Vagina (tissue), 2 donors: ENCODE data around the gene ALDH4A1. TPM values are rescaled to one million over a fixed set of nuclear protein-coding genes. Genes with fewer than 3 reads are reported as not detected.
A peak's percentile ranks its signal among the peaks of the same experiment; 100 is the strongest.

Experiments
- DNase-seq, 2 donors: peaks; one replicate each; pipeline ENCODE4 v3.0.0-alpha.2; 2017; ENCODE audit errors: extremely low spot score in 2 of 2
- H3K27ac ChIP-seq: fragments of 200-600 bp; sonication (generic); one replicate; pipeline ENCODE4 v1.5.1; 2019
- H3K27me3 ChIP-seq: fragments of 200-600 bp; sonication (generic); one replicate; pipeline ENCODE4 v1.5.1; 2019
- H3K36me3 ChIP-seq, 2 donors: fragments of 200-600 bp; sonication (generic); one replicate each; pipeline ENCODE4 v1.5.1; 2017 to 2019
- H3K4me1 ChIP-seq: fragments of 200-600 bp; sonication (generic); one replicate; pipeline ENCODE4 v1.5.1; 2019
- H3K4me3 ChIP-seq, 2 donors: fragments of 200-600 bp; sonication (generic); 1 replicate in 1 of 2; 2 replicates in 1 of 2; pipeline ENCODE4 v1.5.1; 2016 to 2019
- H3K9me3 ChIP-seq: fragments of 200-600 bp; sonication (generic); one replicate; pipeline ENCODE4 v1.5.1; 2019
- CTCF ChIP-seq, 3 experiments: fragments of 450-650 bp in 2 of 3; fragments of 200-600 bp in 1 of 3; sonication (generic) in 1 of 3; IDR thresholded peaks; one replicate each; pipeline ENCODE4 v1.5.1; 2017 to 2019; ENCODE audit warnings: antibody characterized with exemption in 3 of 3, mild to moderate bottlenecking in 2 of 3, moderate library complexity in 2 of 3
- POLR2A ChIP-seq, 2 donors: fragments of 450-650 bp; IDR thresholded peaks; one replicate each; pipeline ENCODE4 v1.6.1; 2017; ENCODE audit warnings: antibody characterized with exemption in 2 of 2, mild to moderate bottlenecking in 2 of 2, moderate library complexity in 2 of 2
- POLR2AphosphoS5 ChIP-seq, 2 donors: sonication (generic); formaldehyde crosslinking; IDR thresholded peaks; one replicate each; pipeline ENCODE4 v1.9.0; 2017; ENCODE audit warnings: antibody characterized with exemption in 2 of 2, mild to moderate bottlenecking in 2 of 2, low read depth in 1 of 2; ENCODE audit not compliant: insufficient read depth in 1 of 2
- intact Hi-C: fragments of 100-400 bp; cut with DNase I; formaldehyde crosslinking; loops from one replicate; pipeline ENCODE4 v1.15.1; 2023
- total RNA-seq: library from RNA; depleted of rRNA; stranded (reverse); fragments of >200 nt; gene quantifications from one replicate; pipeline ENCODE4 v1.2.3, GENCODE V29; 2016

The ALDH4A1 gene
- total RNA-seq, 1 donor from 2014 or later, result 39.5 TPM

- Histone ChIP-seq H3K4me3 (no peak overlapping the region), H3K27me3 (no peaks in the 10 kb centered on the region), H3K27ac (no peak overlapping the region), H3K36me3 (peaks cover 0 to 4% of the 10 kb centered on the region in 2 donors), H3K9me3 (no peaks in the 10 kb centered on the region), H3K4me1 (no peaks in the 10 kb centered on the region)
- intact Hi-C loops, result loop anchor here (10.0 kb wide), 1 partner anchor 281 kb away; no protein-coding TSS in a partner anchor
- DNase-seq, result no peak
- TF ChIP-seq POLR2AphosphoS5 (IDR thresholded peaks at IDR 0.05; ENCODE audit: insufficient read depth in 1 of 2, low read depth in 1 of 2), result no peak
- no peak for TF ChIP-seq CTCF (IDR thresholded peaks at IDR 0.05)
- TF ChIP-seq POLR2A (IDR thresholded peaks at IDR 0.05), result no peak
These were observed 26.6 kb downstream of the ALDH4A1 start for GRCh38 chr1:18875796-18876128.

- Histone ChIP-seq H3K9me3 (no peaks in the 10 kb centered on the region), H3K27ac (no peak overlapping the region), H3K4me1 (no peaks in the 10 kb centered on the region), H3K36me3 (peaks cover 0 to 4% of the 10 kb centered on the region in 2 donors), H3K4me3 (no peak overlapping the region), H3K27me3 (no peaks in the 10 kb centered on the region)
- intact Hi-C loops, result loop anchor here (10.0 kb wide), 1 partner anchor 280 kb away; no protein-coding TSS in a partner anchor
- TF ChIP-seq CTCF (IDR thresholded peaks at IDR 0.05) (peak; percentile 51 to 69 (median 58)), POLR2A (IDR thresholded peaks at IDR 0.05) (no peak)
- DNase-seq, result no peak
These were observed 27.1 kb downstream of the ALDH4A1 start for GRCh38 chr1:18875107-18875795.

- Histone ChIP-seq H3K4me3 (no peak overlapping the region), H3K27me3 (no peaks in the 10 kb centered on the region), H3K27ac (no peak overlapping the region), H3K4me1 (no peaks in the 10 kb centered on the region), H3K9me3 (no peaks in the 10 kb centered on the region), H3K36me3 (peaks cover 0 to 4% of the 10 kb centered on the region in 2 donors)
- TF ChIP-seq POLR2AphosphoS5 (IDR thresholded peaks at IDR 0.05; ENCODE audit: insufficient read depth in 1 of 2, low read depth in 1 of 2) (no peak), CTCF (IDR thresholded peaks at IDR 0.05) (no peak), POLR2A (IDR thresholded peaks at IDR 0.05) (no peak)
- no peak for DNase-seq
- intact Hi-C loops, result loop anchor here (10.0 kb wide), 1 partner anchor 280 kb away; no protein-coding TSS in a partner anchor
These were observed 27.8 kb downstream of the ALDH4A1 start for GRCh38 chr1:18874600-18874999.

- no peak overlapping the region for H3K4me3 ChIP-seq
- intact Hi-C loops, result loop anchor here (10.0 kb wide), 1 partner anchor 279 kb away; no protein-coding TSS in a partner anchor
- DNase-seq, result no peak
- no peaks in the 10 kb centered on the region for H3K4me1 ChIP-seq
- no peaks in the 10 kb centered on the region for H3K9me3 ChIP-seq
- H3K27me3 ChIP-seq, result no peaks in the 10 kb centered on the region
- H3K36me3 ChIP-seq, result peaks cover 0 to 4% of the 10 kb centered on the region in 2 donors
- no peak overlapping the region for H3K27ac ChIP-seq
- TF ChIP-seq POLR2A (IDR thresholded peaks at IDR 0.05) (no peak), POLR2AphosphoS5 (IDR thresholded peaks at IDR 0.05; ENCODE audit: insufficient read depth in 1 of 2, low read depth in 1 of 2) (no peak), CTCF (IDR thresholded peaks at IDR 0.05) (no peak)
These were observed 28.3 kb downstream of the ALDH4A1 start for GRCh38 chr1:18874036-18874435.

GRCh38 chr1:18872071-18872611 lies 30.2 kb downstream of the ALDH4A1 start:
- Histone ChIP-seq H3K4me1 (no peaks in the 10 kb centered on the region), H3K27me3 (no peaks in the 10 kb centered on the region), H3K27ac (no peak overlapping the region), H3K36me3 (peaks cover 0 to 4% of the 10 kb centered on the region in 2 donors), H3K4me3 (no peak overlapping the region), H3K9me3 (no peaks in the 10 kb centered on the region)
- DNase-seq, result no peak
- intact Hi-C loops, result loop anchor here (10.0 kb wide), 1 partner anchor 277 kb away; no protein-coding TSS in a partner anchor
- TF ChIP-seq POLR2AphosphoS5 (IDR thresholded peaks at IDR 0.05; ENCODE audit: insufficient read depth in 1 of 2, low read depth in 1 of 2) (no peak), CTCF (IDR thresholded peaks at IDR 0.05) (no peak), POLR2A (IDR thresholded peaks at IDR 0.05) (no peak)
